Measurements from ENCODE around the gene NR1D2. TPM values are rescaled to one million over a fixed set of nuclear protein-coding genes. Genes with fewer than 3 reads are reported as not detected.

The NR1D2 gene
- total RNA-seq (2013): 9.9 TPM
- polyA plus RNA-seq: 1 to 10 TPM; 4.1 to 5.4 (median 5.3) TPM
- 6.8 and 8.5 TPM in 2 replicates for polyA minus RNA-seq
- 30.8 to 190 (median 138) reads per million in 11 experiments for total RNA-seq

GRCh38 chr3:23944861-23945662 is at the start of gene NR1D2:
Gene NR1D2, plus strand, starts transcription at chr3:23945286. Its CDS starts 293 bp downstream, at chr3:23945579.
- H3K36me3 ChIP-seq (replicated peaks in 1 of 2; ENCODE audit: control insufficient read depth in 1 of 2, insufficient read depth in 2 of 2, low read length in 2 of 2): no peaks in the 10 kb centered on the region
- peak within 1 kb of the TSS; percentile 78 for H3K9ac ChIP-seq (ENCODE audit: insufficient read depth, low read length, poor library complexity, severe bottlenecking)
- peaks cover 16 to 24% (median 21%) of the 10 kb centered on the region in 3 donors for H3K27me3 Mint-ChIP-seq (ENCODE audit: low read depth in 3 of 3)
- H3K4me3 Mint-ChIP-seq: peak within 1 kb of the TSS; percentile 80 to 93
- peak within 1 kb of the TSS; percentile 79 to 93 (median 83) for H3K4me3 ChIP-seq (replicated peaks in 1 of 3; ENCODE audit: low read depth in 2 of 3, low read length in 3 of 3)
- H3K4me1 Mint-ChIP-seq: peaks cover 29% of the 10 kb centered on the region
- peak within 1 kb of the TSS; percentile 86 for H2AFZ ChIP-seq (ENCODE audit: insufficient read depth, low read depth, low read length, poor library complexity, severe bottlenecking)
- peaks cover 21 to 23% of the 10 kb centered on the region in 2 donors for H3K4me1 ChIP-seq (ENCODE audit: control insufficient read depth in 1 of 2, insufficient read depth in 2 of 2, low read length in 2 of 2)
- H3K27me3 ChIP-seq (ENCODE audit: control insufficient read depth in 2 of 2, insufficient read depth in 2 of 2, low read length in 2 of 2): peaks cover 6 to 13% of the 10 kb centered on the region in 2 donors
- H3K4me2 ChIP-seq (replicated peaks; ENCODE audit: extremely low read depth, low read length, poor library complexity, severe bottlenecking): peak within 1 kb of the TSS; percentile 88
- no peak for TF ChIP-seq CTCF (IDR thresholded peaks at IDR 0.05)
- peak within 1 kb of the TSS; percentile 67 to 89 for H3K27ac ChIP-seq (ENCODE audit: low read depth in 1 of 2, low read length in 2 of 2)
- peaks cover 4 to 5% of the 10 kb centered on the region in 2 donors for H3K36me3 Mint-ChIP-seq
- peaks cover 6% of the 10 kb centered on the region for H4K20me1 ChIP-seq (ENCODE audit: insufficient read depth, low read length)
- peaks cover 0 to 2% (median 0%) of the 10 kb centered on the region in 7 donors for H3K9me3 Mint-ChIP-seq
- peaks cover 25% of the 10 kb centered on the region for H3K79me2 ChIP-seq (ENCODE audit: insufficient read depth, low read length)
- intact Hi-C loops (cut with micrococcal nuclease): loop anchor here in 1 of 2 donors (2.0 to 10.0 kb wide), 3 partner anchors 28 to 1720 kb away; partner anchors contain the start of genes NKIRAS1, RPL15, TOP2B and UBE2E2
- 0% methylated on average over 87 of the region's 88 CpGs for WGBS (ENCODE audit: insufficient coverage)
- no peaks in the 10 kb centered on the region for H3K9me3 ChIP-seq (replicated peaks in 1 of 2; ENCODE audit: control insufficient read depth in 1 of 2, insufficient read depth in 1 of 2, low read length in 2 of 2)
- DNase-seq: peak; percentile 77 to 84 (median 79)
- H3K27ac Mint-ChIP-seq: peak within 1 kb of the TSS; percentile 88 to 96 (median 93)

- Mint-ChIP-seq H3K4me3 (no peak overlapping the region), H3K27me3 (ENCODE audit: low read depth in 3 of 3) (peaks cover 0 to 1% (median 0%) of the 10 kb centered on the region in 3 donors), H3K4me1 (no peaks in the 10 kb centered on the region), H3K27ac (no peak overlapping the region), H3K36me3 (peaks cover 31 to 34% of the 10 kb centered on the region in 2 donors), H3K9me3 (peaks cover 0 to 2% (median 0%) of the 10 kb centered on the region in 7 donors)
- Histone ChIP-seq H3K27ac (ENCODE audit: low read depth in 1 of 2, low read length in 2 of 2) (no peak overlapping the region), H3K4me3 (replicated peaks in 1 of 3; ENCODE audit: low read depth in 2 of 3, low read length in 3 of 3) (no peak overlapping the region), H3K4me1 (ENCODE audit: control insufficient read depth in 1 of 2, insufficient read depth in 2 of 2, low read length in 2 of 2) (no peaks in the 10 kb centered on the region), H3K4me2 (replicated peaks; ENCODE audit: extremely low read depth, low read length, poor library complexity, severe bottlenecking) (no peak overlapping the region), H3K36me3 (replicated peaks in 1 of 2; ENCODE audit: control insufficient read depth in 1 of 2, insufficient read depth in 2 of 2, low read length in 2 of 2) (peaks cover 12 to 22% of the 10 kb centered on the region in 2 donors), H2AFZ (ENCODE audit: insufficient read depth, low read depth, low read length, poor library complexity, severe bottlenecking) (no peak overlapping the region), H4K20me1 (ENCODE audit: insufficient read depth, low read length) (no peaks in the 10 kb centered on the region), H3K9me3 (replicated peaks in 1 of 2; ENCODE audit: control insufficient read depth in 1 of 2, insufficient read depth in 1 of 2, low read length in 2 of 2) (no peaks in the 10 kb centered on the region), H3K9ac (ENCODE audit: insufficient read depth, low read length, poor library complexity, severe bottlenecking) (no peak overlapping the region), H3K27me3 (ENCODE audit: control insufficient read depth in 2 of 2, insufficient read depth in 2 of 2, low read length in 2 of 2) (no peaks in the 10 kb centered on the region), H3K79me2 (ENCODE audit: insufficient read depth, low read length) (no peaks in the 10 kb centered on the region)
- WGBS (ENCODE audit: insufficient coverage): 86% methylated on average over 4 of the region's 6 CpGs
- intact Hi-C loops (cut with micrococcal nuclease): no loop called here
- DNase-seq: no peak
- no peak for TF ChIP-seq CTCF (IDR thresholded peaks at IDR 0.05)
Observed at GRCh38 chr3:23900744-23901143, 44.3 kb upstream of the NR1D2 start.
